Measurements from ENCODE around the gene UXT.

- TF ChIP-seq POLR2AphosphoS5 (IDR thresholded peaks at IDR 0.05) (no peak), EP300 (IDR thresholded peaks at IDR 0.05) (no peak), POLR2A (IDR thresholded peaks at IDR 0.05) (no peak)
These were observed 38.7 kb downstream of the UXT start for GRCh38 chrX:47620303-47620685.
